Neural progenitor cell (in vitro differentiated cells): ENCODE measurements around the gene AK2.

Experiments used
- EZH2 ChIP-seq: fragments of 200-600 bp; sonication (generic); IDR thresholded peaks from 2 replicates; pipeline ENCODE4 v1.6.1; 2017; ENCODE audit warnings: antibody characterized with exemption, mild to moderate bottlenecking, moderate library complexity
- EZH2phosphoT487 ChIP-seq: fragments of 200-600 bp; sonication (generic); IDR thresholded peaks from 2 replicates; pipeline ENCODE4 v1.6.1; 2017; ENCODE audit warnings: antibody characterized with exemption
- TF ChIP-seq, protein P1 (sequence below): fragments of 200-600 bp; sonication (generic); IDR thresholded peaks from 2 replicates; pipeline ENCODE4 v1.5.1; 2017; ENCODE audit warnings: antibody characterized with exemption, mild to moderate bottlenecking

DNA sequence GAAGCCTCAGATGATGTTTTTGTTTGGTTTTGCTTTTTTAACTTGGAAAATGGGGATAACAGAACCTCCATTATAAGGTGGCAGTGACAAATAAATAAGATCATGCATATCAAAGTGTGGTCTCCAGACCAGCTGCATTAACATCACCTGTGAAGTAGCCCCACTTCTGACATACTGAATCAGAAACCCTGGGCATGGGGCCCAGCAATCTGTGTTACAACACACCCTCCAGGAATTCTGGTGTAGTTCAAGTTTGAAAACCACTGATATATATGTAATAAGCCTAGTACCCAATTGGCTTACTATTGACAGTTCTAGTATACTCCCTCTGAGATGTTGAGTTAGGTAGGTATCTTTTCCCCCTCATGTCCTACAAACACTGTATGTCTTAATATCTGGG is 48.0 kb downstream of the AK2 start:
- no peak for TF ChIP-seq EZH2
- TF ChIP-seq EZH2phosphoT487: no peak
- TF ChIP-seq, protein P1, sequence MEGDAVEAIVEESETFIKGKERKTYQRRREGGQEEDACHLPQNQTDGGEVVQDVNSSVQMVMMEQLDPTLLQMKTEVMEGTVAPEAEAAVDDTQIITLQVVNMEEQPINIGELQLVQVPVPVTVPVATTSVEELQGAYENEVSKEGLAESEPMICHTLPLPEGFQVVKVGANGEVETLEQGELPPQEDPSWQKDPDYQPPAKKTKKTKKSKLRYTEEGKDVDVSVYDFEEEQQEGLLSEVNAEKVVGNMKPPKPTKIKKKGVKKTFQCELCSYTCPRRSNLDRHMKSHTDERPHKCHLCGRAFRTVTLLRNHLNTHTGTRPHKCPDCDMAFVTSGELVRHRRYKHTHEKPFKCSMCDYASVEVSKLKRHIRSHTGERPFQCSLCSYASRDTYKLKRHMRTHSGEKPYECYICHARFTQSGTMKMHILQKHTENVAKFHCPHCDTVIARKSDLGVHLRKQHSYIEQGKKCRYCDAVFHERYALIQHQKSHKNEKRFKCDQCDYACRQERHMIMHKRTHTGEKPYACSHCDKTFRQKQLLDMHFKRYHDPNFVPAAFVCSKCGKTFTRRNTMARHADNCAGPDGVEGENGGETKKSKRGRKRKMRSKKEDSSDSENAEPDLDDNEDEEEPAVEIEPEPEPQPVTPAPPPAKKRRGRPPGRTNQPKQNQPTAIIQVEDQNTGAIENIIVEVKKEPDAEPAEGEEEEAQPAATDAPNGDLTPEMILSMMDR: no peak
